Measurements from ENCODE around the gene CELSR3. TPM values are rescaled to one million over a fixed set of nuclear protein-coding genes. Genes with fewer than 3 reads are reported as not detected.

Gene CELSR3
- total RNA-seq, 1 donor from 2014 or later, result 1.2 TPM

GRCh38 chr3:48644898-48645760 lies 17.6 kb downstream of the CELSR3 start:
- ATAC-seq (no peak), DNase-seq (no peak)
- Histone ChIP-seq H3K4me1 (no peaks in the 10 kb centered on the region), H3K4me3 (no peak overlapping the region), H3K27ac (no peak overlapping the region), H3K27me3 (no peaks in the 10 kb centered on the region), H3K9me3 (no peaks in the 10 kb centered on the region), H3K36me3 (no peaks in the 10 kb centered on the region)
- TF ChIP-seq CTCF (IDR thresholded peaks at IDR 0.05), result no peak
- intact Hi-C loops (cut with DNase I), result no loop called here

DNA sequence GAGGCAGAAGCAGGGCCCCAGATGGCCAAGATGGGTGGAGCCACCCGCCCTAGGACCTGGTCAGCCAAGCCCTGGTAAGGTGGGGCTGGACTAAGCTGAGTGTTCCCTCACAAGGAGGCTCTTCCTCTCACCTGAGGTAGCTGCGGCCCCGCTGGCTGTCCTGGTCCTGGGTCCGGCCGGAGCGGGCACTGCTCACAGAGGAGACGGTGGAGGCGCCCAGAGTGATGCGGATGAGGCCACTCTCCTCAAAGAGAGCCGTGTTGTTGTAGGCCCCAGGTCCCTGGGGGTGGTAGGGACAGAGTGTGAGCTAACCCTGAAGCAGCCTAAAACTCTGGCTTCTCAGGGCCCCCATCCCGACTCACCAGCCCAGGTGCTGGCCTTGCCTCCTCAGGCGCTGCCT lies 20.1 kb downstream of the CELSR3 start:
- no peak overlapping the region for H3K4me3 ChIP-seq
- ATAC-seq, result no peak
- no peak for TF ChIP-seq CTCF (IDR thresholded peaks at IDR 0.05)
- no peaks in the 10 kb centered on the region for H3K4me1 ChIP-seq
- H3K27ac ChIP-seq, result no peak overlapping the region
- H3K36me3 ChIP-seq, result no peaks in the 10 kb centered on the region
- H3K27me3 ChIP-seq, result no peaks in the 10 kb centered on the region
- H3K9me3 ChIP-seq, result no peaks in the 10 kb centered on the region
- DNase-seq, result no peak
- intact Hi-C loops (cut with DNase I), result no loop called here

- DNase-seq (no peak), ATAC-seq (no peak)
- Histone ChIP-seq H3K4me3 (no peak overlapping the region), H3K36me3 (no peaks in the 10 kb centered on the region), H3K27me3 (no peaks in the 10 kb centered on the region), H3K9me3 (no peaks in the 10 kb centered on the region), H3K27ac (no peak overlapping the region), H3K4me1 (peaks cover 1% of the 10 kb centered on the region)
- intact Hi-C loops (cut with DNase I), result no loop called here
- no peak for TF ChIP-seq CTCF (IDR thresholded peaks at IDR 0.05)
Measured at GRCh38 chr3:48641396-48641795, 21.3 kb downstream of the CELSR3 start.

DNA sequence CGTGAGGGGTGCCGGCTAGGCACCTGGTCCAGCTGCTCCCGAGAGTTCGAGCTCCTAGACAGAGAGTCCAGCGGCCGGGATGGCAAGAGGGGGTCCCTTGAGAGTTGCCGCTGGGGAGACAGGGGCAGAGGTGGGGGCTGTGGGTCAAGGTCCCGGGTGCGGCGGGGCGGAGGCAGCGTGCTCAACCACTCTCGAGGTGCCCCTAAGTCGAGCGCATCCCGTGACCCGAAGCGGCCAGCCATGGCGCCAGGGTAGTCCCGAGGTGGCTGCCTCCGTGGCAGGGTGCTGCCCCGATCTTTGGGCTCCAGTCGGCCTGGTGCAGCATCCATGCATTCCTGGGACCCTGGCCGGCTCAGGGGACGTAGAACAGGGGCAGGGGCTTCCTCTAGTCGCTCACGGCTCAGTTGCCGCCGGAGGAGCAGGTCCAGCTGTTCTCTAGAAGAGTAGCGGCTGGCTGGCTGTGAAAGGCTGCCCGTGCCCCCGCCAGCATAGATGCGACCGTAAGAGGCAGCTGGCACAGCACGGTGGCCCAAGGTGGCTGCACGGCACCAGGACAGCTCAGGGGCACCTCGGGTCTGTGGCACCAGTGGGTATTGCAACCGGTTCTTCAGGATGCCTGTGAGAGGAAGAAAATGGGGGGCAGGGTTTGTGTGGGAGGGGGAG lies 22.6 kb downstream of the CELSR3 start:
- no peak overlapping the region for H3K4me3 ChIP-seq
- no peak overlapping the region for H3K27ac ChIP-seq
- peaks cover 8% of the 10 kb centered on the region for H3K4me1 ChIP-seq
- H3K36me3 ChIP-seq, result no peaks in the 10 kb centered on the region
- DNase-seq (no peak), ATAC-seq (no peak)
- no peak for TF ChIP-seq CTCF (IDR thresholded peaks at IDR 0.05)
- H3K27me3 ChIP-seq, result no peaks in the 10 kb centered on the region
- intact Hi-C loops (cut with DNase I), result no loop called here
- H3K9me3 ChIP-seq, result no peaks in the 10 kb centered on the region

GRCh38 chr3:48637305-48637704 lies 25.4 kb downstream of the CELSR3 start:
- H3K9me3 ChIP-seq, result no peaks in the 10 kb centered on the region
- DNase-seq (no peak), ATAC-seq (no peak)
- H3K4me1 ChIP-seq, result peaks cover 18% of the 10 kb centered on the region
- no peak overlapping the region for H3K4me3 ChIP-seq
- no peak overlapping the region for H3K27ac ChIP-seq
- H3K36me3 ChIP-seq, result no peaks in the 10 kb centered on the region
- no peaks in the 10 kb centered on the region for H3K27me3 ChIP-seq
- intact Hi-C loops (cut with DNase I), result no loop called here
- no peak for TF ChIP-seq CTCF (IDR thresholded peaks at IDR 0.05)
